Neural progenitor cell (in vitro differentiated cells): ENCODE measurements around the gene CREG2. TPM values are rescaled to one million over a fixed set of nuclear protein-coding genes. Genes with fewer than 3 reads are reported as not detected.
A peak's percentile ranks its signal among the peaks of the same experiment; 100 is the strongest.

Experiments used
- DNase-seq: peaks from one replicate; pipeline ENCODE4 v3.0.0-alpha.2; 2016; ENCODE audit warnings: low spot score
- H2AFZ ChIP-seq: fragments of 200-600 bp; sonication (generic); replicated peaks from 2 replicates; pipeline ENCODE4 v1.6.1; 2016; ENCODE audit warnings: antibody characterized with exemption
- H3F3A ChIP-seq: fragments of 200-600 bp; sonication (generic); 2 replicates; pipeline ENCODE4 v1.6.1; 2016; ENCODE audit warnings: antibody characterized with exemption, low read depth
- H3K27ac ChIP-seq: fragments of 200-600 bp; sonication (generic); 2 replicates; pipeline ENCODE4 v1.5.1; 2016; ENCODE audit warnings: mild to moderate bottlenecking
- H3K27me3 ChIP-seq: fragments of 200-600 bp; sonication (generic); 2 replicates; pipeline ENCODE4 v1.6.1; 2016; ENCODE audit warnings: mild to moderate bottlenecking, moderate library complexity
- H3K36me3 ChIP-seq: fragments of 200-600 bp; sonication (generic); 2 replicates; pipeline ENCODE4 v1.5.1; 2016
- H3K4me1 ChIP-seq: fragments of 200-600 bp; sonication (generic); 2 replicates; pipeline ENCODE4 v1.6.1; 2016; ENCODE audit warnings: mixed run types
- H3K4me2 ChIP-seq: fragments of 200-600 bp; sonication (generic); 2 replicates; pipeline ENCODE4 v1.6.1; 2016
- H3K4me3 ChIP-seq: fragments of 200-600 bp; sonication (generic); 2 replicates; pipeline ENCODE4 v1.5.1; 2016
- H3K79me2 ChIP-seq: fragments of 200-600 bp; sonication (generic); 2 replicates; pipeline ENCODE4 v1.6.1; 2016; ENCODE audit warnings: low read depth
- H3K9ac ChIP-seq: fragments of 200-600 bp; sonication (generic); 2 replicates; pipeline ENCODE4 v1.6.1; 2016
- H3K9me3 ChIP-seq: fragments of 200-600 bp; sonication (generic); 2 replicates; pipeline ENCODE4 v1.5.1; 2016; ENCODE audit warnings: low read depth
- H4K20me1 ChIP-seq: fragments of 200-600 bp; sonication (generic); 2 replicates; pipeline ENCODE4 v1.6.1; 2016; ENCODE audit warnings: low read depth
- H3K27ac Mint-ChIP-seq: 3 replicates; pipeline ENCODE4 v1.8.0; 2021; ENCODE audit warnings: mixed read lengths
- H3K27me3 Mint-ChIP-seq: 2 replicates; pipeline ENCODE4 v1.8.0; 2022; ENCODE audit warnings: low read depth, mild to moderate bottlenecking, inconsistent platforms, moderate library complexity, mixed read lengths; ENCODE audit not compliant: insufficient read depth
- H3K36me3 Mint-ChIP-seq: 3 replicates; pipeline ENCODE4 v1.8.0; 2021; ENCODE audit warnings: mixed read lengths
- H3K4me1 Mint-ChIP-seq: 3 replicates; pipeline ENCODE4 v1.8.0; 2021; ENCODE audit warnings: mixed read lengths
- H3K4me3 Mint-ChIP-seq: 3 replicates; pipeline ENCODE4 v1.8.0; 2021; ENCODE audit warnings: mild to moderate bottlenecking, moderate library complexity, mixed read lengths
- H3K9me3 Mint-ChIP-seq: 3 replicates; pipeline ENCODE4 v1.8.0; 2020; ENCODE audit warnings: mixed read lengths
- CTCF ChIP-seq: fragments of 200-600 bp; sonication (generic); IDR thresholded peaks from 2 replicates; pipeline ENCODE4 v1.5.1; 2017; ENCODE audit warnings: antibody characterized with exemption, mild to moderate bottlenecking
- EZH2 ChIP-seq: fragments of 200-600 bp; sonication (generic); IDR thresholded peaks from 2 replicates; pipeline ENCODE4 v1.6.1; 2017; ENCODE audit warnings: antibody characterized with exemption, mild to moderate bottlenecking, moderate library complexity
- EZH2phosphoT487 ChIP-seq: fragments of 200-600 bp; sonication (generic); IDR thresholded peaks from 2 replicates; pipeline ENCODE4 v1.6.1; 2017; ENCODE audit warnings: antibody characterized with exemption
- total RNA-seq: library from RNA; depleted of rRNA; stranded (reverse); fragments of >200 nt; gene quantifications from 2 replicates; pipeline ENCODE4 v1.2.3, GENCODE V29; 2015; ENCODE audit warnings: low replicate concordance

CREG2 gene
- total RNA-seq, 1 donor from 2014 or later: not detected

- no peak overlapping the region for H3K4me3 ChIP-seq
- H3F3A ChIP-seq: no peaks in the 10 kb centered on the region
- no peak for DNase-seq
- H2AFZ ChIP-seq: no peak overlapping the region
- no peak overlapping the region for H3K27ac ChIP-seq
- no peaks in the 10 kb centered on the region for H3K27me3 ChIP-seq
- no peak overlapping the region for H3K4me2 ChIP-seq
- no peak overlapping the region for H3K4me3 Mint-ChIP-seq
- no peaks in the 10 kb centered on the region for H3K36me3 Mint-ChIP-seq
- H3K4me1 ChIP-seq: no peaks in the 10 kb centered on the region
- no peaks in the 10 kb centered on the region for H3K9me3 ChIP-seq
- no peaks in the 10 kb centered on the region for H4K20me1 ChIP-seq
- H3K36me3 ChIP-seq: no peaks in the 10 kb centered on the region
- H3K79me2 ChIP-seq: no peaks in the 10 kb centered on the region
- peaks cover 20% of the 10 kb centered on the region for H3K27me3 Mint-ChIP-seq
- H3K9me3 Mint-ChIP-seq: peaks cover 4% of the 10 kb centered on the region
- no peak overlapping the region for H3K9ac ChIP-seq
- H3K4me1 Mint-ChIP-seq: peaks cover 8% of the 10 kb centered on the region
- TF ChIP-seq CTCF (no peak), EZH2 (no peak), EZH2phosphoT487 (no peak)
- peak overlapping the region; percentile 48 for H3K27ac Mint-ChIP-seq
Measured at GRCh38 chr2:101410114-101410513, 22.8 kb upstream of the CREG2 start.

- Histone ChIP-seq H3K9ac (no peak overlapping the region), H3K27me3 (no peaks in the 10 kb centered on the region), H3K4me2 (no peak overlapping the region), H3K4me1 (no peaks in the 10 kb centered on the region), H2AFZ (no peak overlapping the region), H3K4me3 (no peak overlapping the region), H3K27ac (no peak overlapping the region), H3K36me3 (no peaks in the 10 kb centered on the region), H3K79me2 (no peaks in the 10 kb centered on the region), H3F3A (no peaks in the 10 kb centered on the region), H4K20me1 (no peaks in the 10 kb centered on the region), H3K9me3 (no peaks in the 10 kb centered on the region)
- H3K4me1 Mint-ChIP-seq: peaks cover 8% of the 10 kb centered on the region
- H3K27me3 Mint-ChIP-seq: peaks cover 18% of the 10 kb centered on the region
- TF ChIP-seq EZH2 (no peak), CTCF (no peak), EZH2phosphoT487 (no peak)
- H3K4me3 Mint-ChIP-seq: no peak overlapping the region
- H3K9me3 Mint-ChIP-seq: peaks cover 1% of the 10 kb centered on the region
- DNase-seq: no peak
- no peaks in the 10 kb centered on the region for H3K36me3 Mint-ChIP-seq
- no peak overlapping the region for H3K27ac Mint-ChIP-seq
Measured at GRCh38 chr2:101409699-101410098, 22.4 kb upstream of the CREG2 start.

- Histone ChIP-seq H3K4me1 (no peaks in the 10 kb centered on the region), H3K4me2 (no peak overlapping the region), H3K9me3 (no peaks in the 10 kb centered on the region), H3F3A (no peaks in the 10 kb centered on the region), H3K27ac (no peak overlapping the region), H4K20me1 (no peaks in the 10 kb centered on the region), H3K27me3 (no peaks in the 10 kb centered on the region), H3K79me2 (no peaks in the 10 kb centered on the region), H3K36me3 (no peaks in the 10 kb centered on the region), H3K4me3 (no peak overlapping the region), H3K9ac (no peak overlapping the region), H2AFZ (no peak overlapping the region)
- H3K4me1 Mint-ChIP-seq: peaks cover 10% of the 10 kb centered on the region
- TF ChIP-seq EZH2phosphoT487 (no peak), EZH2 (no peak), CTCF (no peak)
- no peak overlapping the region for H3K4me3 Mint-ChIP-seq
- no peaks in the 10 kb centered on the region for H3K36me3 Mint-ChIP-seq
- no peak for DNase-seq
- H3K27ac Mint-ChIP-seq: peak overlapping the region; percentile 34
- H3K9me3 Mint-ChIP-seq: no peaks in the 10 kb centered on the region
- peaks cover 22% of the 10 kb centered on the region for H3K27me3 Mint-ChIP-seq
Measured at GRCh38 chr2:101408925-101409324, 21.6 kb upstream of the CREG2 start.
